AG08395 (cell line): ENCODE measurements around the gene FKBP15.

Experiments
- DNase-seq: peaks from one replicate; pipeline ENCODE4 v3.0.0; 2012; ENCODE audit warnings: mixed read lengths, low spot score

Gene FKBP15

GRCh38 chr9:113183956-113184488 is 37.1 kb downstream of the FKBP15 start:
- DNase-seq, result no peak

DNA sequence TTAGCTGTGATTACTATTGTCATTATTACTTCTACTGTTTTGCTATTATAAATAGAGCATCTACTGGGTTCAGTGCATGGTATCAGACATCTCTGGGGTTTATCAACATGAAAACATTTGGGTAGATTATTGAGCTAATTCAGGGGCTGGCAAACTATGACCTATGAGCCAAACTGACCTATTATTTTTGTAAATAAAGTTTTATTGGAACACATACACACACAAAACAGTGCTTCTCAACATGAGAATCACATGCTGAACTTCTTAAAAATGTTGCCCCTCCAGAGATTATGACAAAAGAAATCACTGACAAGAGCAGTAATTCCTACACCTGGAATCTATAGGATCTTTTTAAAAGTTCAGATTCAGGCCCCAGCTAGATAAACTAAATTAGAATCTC is 39.9 kb downstream of the FKBP15 start:
- no peak for DNase-seq

DNA sequence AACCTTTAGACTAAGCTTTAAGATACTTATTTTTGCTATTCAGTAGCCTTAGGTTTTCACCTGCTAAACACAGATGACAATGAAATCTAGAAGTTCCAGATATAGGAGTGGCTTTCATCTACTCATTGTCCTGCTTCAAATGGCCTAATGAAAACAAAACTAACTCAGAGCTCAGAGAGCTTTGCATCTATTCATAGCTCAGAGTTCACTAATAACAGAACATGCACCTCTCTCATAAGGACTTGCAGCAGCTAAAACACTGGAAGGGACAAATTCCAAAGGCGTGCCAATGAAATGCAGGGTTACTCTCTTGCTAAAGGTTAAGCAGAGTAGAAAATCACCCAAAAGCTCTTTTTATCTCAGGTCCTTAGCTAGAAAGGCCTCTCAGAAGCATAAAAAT is 41.2 kb downstream of the FKBP15 start:
- no peak for DNase-seq

DNA sequence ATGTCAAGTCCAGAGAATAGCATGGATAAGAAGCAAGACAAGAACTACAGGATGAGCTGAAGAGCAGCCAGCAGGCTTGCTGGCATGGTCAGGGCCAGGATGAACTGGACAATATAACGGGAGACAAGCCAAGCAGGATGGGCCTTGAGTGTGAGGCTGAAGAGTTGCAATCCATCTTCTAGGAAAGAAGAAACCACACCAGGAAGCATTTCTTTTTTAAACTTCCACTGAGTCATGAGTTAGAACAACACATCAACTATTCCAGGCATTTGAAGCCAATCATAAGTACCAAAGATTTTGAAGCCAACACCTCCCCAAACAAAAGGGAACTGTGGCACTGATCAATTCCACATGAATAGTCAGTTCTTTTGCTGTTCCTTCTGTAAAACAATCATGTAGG is 43.0 kb downstream of the FKBP15 start:
- peak; percentile 65 for DNase-seq

GRCh38 chr9:113177251-113177650 is 43.8 kb downstream of the FKBP15 start:
- no peak for DNase-seq

DNA sequence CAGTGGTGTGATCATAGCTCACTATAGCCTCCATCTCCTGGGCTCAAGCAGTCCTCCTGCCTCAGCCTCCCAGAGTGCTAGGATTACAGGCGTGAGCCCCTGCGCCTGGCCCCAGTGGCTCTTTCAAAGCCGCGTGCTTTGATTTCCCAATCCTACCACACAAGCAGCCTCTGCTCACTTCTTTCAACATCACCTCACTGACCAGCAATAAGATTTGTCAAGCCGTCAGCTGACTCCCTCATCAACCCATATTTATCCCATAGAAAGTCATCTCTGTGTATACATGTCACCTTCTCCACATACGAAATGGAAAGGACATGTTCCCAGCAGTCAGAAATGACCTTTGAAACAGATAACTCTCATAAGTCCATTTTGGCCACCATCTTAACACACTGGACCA is 44.3 kb downstream of the FKBP15 start:
- no peak for DNase-seq

DNA sequence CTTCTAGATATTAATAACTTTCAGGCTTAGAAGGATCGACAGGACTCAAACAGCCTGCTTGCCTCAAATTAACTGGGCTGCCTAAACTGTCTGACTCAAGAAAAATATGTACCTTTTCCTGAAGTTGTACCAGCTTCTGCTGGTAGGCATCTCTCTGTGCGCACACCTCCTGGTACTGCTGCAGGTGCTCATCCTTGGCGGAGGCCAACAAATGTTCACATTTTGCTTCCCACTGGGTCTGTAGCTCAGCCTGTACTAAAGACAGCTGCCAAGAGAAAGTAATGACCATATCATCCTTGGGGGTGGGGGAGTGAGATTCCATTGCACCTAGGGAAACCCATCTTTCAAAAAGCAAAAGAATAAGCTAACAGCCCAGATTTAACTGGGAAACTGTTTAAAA is 47.7 kb downstream of the FKBP15 start:
- DNase-seq, result no peak

- DNase-seq, result no peak
Observed at GRCh38 chr9:113168809-113169208, 52.3 kb downstream of the FKBP15 start.

DNA sequence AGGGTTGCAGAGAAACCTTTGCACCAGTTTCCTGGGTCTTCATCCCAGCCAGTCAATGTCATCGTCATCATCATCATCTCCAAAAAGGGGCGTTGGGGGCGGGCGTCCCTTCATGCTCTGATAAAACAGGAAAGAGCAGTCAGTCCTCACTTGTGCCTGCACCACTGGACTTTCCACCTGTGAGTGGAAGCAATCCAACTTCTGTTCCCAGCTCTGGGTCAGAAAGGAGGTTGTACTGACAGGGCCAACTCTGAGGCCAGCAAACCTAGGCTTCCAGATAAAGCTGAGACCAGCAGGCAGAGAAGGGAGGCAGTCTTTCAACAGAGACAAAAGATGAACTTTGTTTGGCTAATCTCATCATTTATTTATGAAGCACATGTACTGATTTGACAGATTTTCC is 55.0 kb downstream of the FKBP15 start:
- no peak for DNase-seq

DNA sequence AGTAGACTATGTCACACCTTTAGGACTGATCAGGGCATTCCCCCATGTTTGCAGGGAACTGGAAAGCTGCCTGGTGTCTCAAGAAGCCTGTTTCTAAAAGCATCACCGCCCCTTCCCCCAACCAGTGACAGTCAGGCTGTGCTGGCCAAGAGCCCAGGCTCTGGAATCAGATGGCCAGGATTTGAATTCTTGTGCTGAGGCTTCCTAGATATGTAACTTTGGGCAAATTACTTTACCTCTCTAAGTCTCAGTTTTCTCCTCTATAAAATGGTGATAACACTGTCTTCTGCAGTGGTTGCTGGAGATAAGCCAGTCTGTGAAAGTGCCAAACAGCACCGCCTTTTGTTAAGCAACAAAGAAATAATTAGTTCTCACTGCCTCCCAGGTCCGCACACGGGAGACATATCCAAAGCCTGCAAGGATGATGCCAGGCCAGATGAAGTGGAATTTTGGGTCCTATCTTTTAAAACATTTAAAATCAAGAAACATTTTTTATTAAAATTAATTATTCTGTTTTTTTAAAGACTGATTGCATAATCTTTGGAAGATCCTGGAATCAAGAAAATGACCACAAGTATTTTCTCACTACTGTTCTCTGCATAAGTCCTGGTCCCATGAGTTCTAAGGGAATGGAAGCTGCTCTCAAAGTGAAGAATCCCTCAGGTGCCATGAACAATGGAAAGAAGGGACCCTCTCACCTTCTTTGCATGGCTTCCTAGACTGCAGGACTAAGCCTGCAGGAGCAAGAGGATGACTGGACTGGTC is 56.4 kb downstream of the FKBP15 start:
- DNase-seq, result peak; percentile 79

DNA sequence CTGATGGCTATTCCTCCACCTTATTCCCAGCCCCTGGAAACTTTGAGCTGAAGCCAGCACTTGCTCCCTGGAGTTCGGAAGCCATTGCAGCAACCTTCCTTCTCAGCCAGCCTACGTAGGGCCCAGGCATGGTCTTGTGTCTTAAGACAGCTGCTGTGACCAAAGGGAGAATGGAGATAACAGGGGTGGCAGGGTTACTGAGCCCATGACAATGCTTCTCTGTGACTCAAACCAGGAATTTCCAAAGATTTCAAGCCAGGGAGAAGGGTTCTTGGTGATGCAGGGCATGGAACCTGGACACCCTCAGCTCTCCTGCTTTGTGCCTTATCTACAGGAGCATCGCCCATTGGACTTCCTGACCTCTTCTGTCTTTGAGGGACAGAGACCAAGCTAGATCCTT is 58.1 kb downstream of the FKBP15 start:
- DNase-seq, result no peak

DNA sequence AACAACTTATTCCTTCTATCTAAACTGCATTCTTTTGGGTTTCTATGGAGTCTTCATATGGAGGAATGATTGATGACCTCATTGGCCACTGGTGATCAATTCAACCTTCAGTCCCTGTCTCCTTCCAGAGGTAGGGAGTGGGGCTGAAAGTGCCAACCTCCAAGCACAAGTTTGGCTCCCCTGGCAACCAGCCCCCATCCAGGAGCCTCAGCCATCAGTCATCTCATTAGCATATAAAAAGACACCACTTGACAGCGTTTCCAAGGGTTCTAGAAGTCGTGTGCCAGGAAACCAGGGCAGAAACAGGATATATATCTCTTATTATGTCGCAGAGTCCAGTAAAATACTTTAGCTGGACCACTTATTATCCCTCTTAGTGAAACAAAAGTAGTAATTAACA is 60.5 kb downstream of the FKBP15 start:
- DNase-seq, result no peak

- no peak for DNase-seq
Observed at GRCh38 chr9:113158446-113158845, 62.6 kb downstream of the FKBP15 start.

GRCh38 chr9:113156880-113157279 is 64.2 kb downstream of the FKBP15 start:
- no peak for DNase-seq

GRCh38 chr9:113155911-113156588 is 65.0 kb downstream of the FKBP15 start:
- no peak for DNase-seq

- no peak for DNase-seq
Observed at GRCh38 chr9:113154946-113155345, 66.1 kb downstream of the FKBP15 start.

DNA sequence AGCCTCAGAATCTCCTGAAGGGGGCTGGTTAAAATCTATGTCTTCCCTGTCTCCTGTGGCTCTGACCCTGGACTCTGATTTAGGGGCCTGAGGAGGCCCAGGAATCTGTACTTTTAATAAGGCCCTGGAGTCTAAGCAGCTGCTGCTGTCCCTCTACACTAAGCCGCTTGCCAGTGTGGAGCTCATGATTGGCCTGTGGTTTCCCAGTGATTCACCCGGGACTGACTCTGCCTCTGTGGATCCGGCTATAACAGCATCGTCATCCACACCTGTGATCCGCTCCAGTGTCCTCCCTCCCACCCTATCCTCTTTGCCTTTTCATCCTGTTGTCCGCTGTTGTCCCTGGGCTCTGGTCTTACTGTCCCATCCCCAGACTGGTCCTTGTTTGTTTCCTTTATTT is 66.6 kb downstream of the FKBP15 start:
- peak; percentile 76 for DNase-seq

DNA sequence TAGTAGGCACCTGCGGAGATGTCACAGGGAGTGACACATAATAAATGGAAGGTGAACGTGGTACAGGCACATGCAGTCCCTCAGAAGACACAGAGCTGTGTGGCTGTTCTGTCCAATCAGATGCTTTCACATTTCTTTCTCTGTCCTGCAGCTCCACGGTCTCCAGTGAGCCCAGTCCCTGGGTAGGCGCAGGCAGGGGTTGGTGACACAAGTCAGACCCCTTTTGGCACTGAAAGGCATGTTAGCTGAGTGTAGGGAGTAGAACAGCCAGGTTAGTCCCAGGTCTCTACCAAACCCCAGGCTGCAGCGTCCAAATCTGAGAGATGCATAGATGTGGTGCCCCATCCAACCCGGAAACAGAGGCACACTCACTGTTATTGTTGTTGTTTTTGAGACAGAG is 67.5 kb downstream of the FKBP15 start:
- DNase-seq, result no peak

DNA sequence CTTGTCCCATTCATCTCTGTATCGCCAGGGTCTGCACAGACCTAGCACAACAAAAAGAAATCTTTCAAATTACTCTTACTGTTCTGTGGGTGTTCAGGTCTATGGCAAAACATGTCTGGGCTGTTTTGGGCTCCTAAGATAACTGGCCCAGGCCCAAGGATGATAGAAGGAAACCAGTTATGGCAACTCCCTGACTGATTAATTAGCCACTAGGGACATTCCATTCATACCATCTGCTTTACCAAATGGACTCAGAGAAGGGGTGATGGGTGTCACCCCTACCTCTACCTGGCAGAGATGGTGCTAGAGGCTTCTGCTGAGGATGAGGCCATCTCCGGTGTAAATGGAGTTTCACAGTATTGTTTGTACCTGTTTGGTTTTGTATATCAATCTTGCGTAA is 68.4 kb downstream of the FKBP15 start:
- DNase-seq, result no peak

- peak; percentile 5 for DNase-seq
Observed at GRCh38 chr9:113151696-113152630, 69.1 kb downstream of the FKBP15 start.

- peak; percentile 90 for DNase-seq
Observed at GRCh38 chr9:113150670-113151611, 70.1 kb downstream of the FKBP15 start, which contains the start of gene SLC31A2. SLC31A2 (plus strand) TSS chr9:113151007; CDS start chr9:113151075, 68 bp downstream.
